Measurements from ENCODE around the gene EZR.

DNA sequence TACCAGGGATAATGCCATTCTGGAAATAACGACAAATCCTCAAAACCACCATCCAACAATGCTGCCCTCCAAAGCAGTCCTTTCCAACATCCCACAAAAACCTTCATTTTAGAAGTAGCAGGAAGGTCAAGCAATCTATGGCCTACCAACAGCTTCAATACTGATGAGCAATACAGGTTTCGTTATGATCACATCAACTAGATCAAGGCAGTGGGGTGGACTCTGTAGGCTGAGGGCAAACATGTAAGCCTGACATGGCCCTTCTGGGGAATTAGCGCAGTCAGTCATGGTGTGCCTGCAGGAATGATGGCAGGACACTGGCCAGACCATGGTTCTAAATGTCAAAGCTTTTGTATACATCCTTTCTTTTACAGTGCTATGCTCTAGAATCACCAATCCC is 41.7 kb downstream of the EZR start:
- TF ChIP-seq POLR2A (IDR thresholded peaks at IDR 0.05) (no peak), POLR2AphosphoS5 (IDR thresholded peaks at IDR 0.05) (no peak), CTCF (IDR thresholded peaks at IDR 0.05) (no peak)

Measured in breast epithelium (tissue), 3 donors.